SK-N-SH (cell line): ENCODE measurements around the gene FAM83D. TPM values are rescaled to one million over a fixed set of nuclear protein-coding genes. Genes with fewer than 3 reads are reported as not detected.

Experiments used
- CTCF ChIA-PET: fragments of 300-600, 350-600 bp; formaldehyde crosslinking; extraction: SDS; loops from one replicate; lab custom pipeline; 2021; lab: Yijun Ruan, JAX
- POLR2A ChIA-PET: fragments of 350-600 bp; sonication (Branson Sonifier 250); formaldehyde crosslinking; extraction: SDS; loops from one replicate; lab custom pipeline; 2020; ENCODE audit warnings: antibody characterized with exemption, inconsistent platforms; lab: Yijun Ruan, JAX
- DNase-seq: peaks from one replicate; pipeline ENCODE4 v3.0.0; 2012
- H2AFZ ChIP-seq: fragments of 200-600 bp; sonication (generic); 2 replicates; pipeline ENCODE4 v1.8.1; 2016; ENCODE audit warnings: antibody characterized with exemption, mild to moderate bottlenecking, low read depth
- H3F3A ChIP-seq: fragments of 200-600 bp; sonication (generic); replicated peaks from 2 replicates; pipeline ENCODE3; 2016; ENCODE audit warnings: antibody characterized with exemption, mild to moderate bottlenecking; ENCODE audit not compliant: insufficient read depth
- H3K27ac ChIP-seq, 2 experiments: fragments of 200-500 bp in 1 of 2; fragments of 200-600 bp in 1 of 2; sonication (Bioruptor generic) in 1 of 2; sonication (generic), shearing (Covaris generic) in 1 of 2; 2 replicates each; pipeline versions ENCODE4 v1.5.1 to v1.6.1; 2014 to 2016; ENCODE audit warnings: low read depth in 2 of 2, inconsistent platforms in 1 of 2, low read length in 1 of 2, mild to moderate bottlenecking in 1 of 2, mixed read lengths in 1 of 2
- H3K27me3 ChIP-seq: fragments of 200-600 bp; sonication (generic), shearing (Covaris generic); 2 replicates; pipeline ENCODE4 v1.6.1; 2016; ENCODE audit warnings: mixed run types; ENCODE audit not compliant: insufficient read depth
- H3K36me3 ChIP-seq, 2 experiments: fragments of 200-500 bp in 1 of 2; fragments of 200-600 bp in 1 of 2; sonication (Bioruptor generic) in 1 of 2; sonication (generic) in 1 of 2; replicated peaks in 1 of 2; 2 replicates each; pipeline versions ENCODE3 to v1.5.1; 2014 to 2016; ENCODE audit warnings: low read length in 1 of 2, mild to moderate bottlenecking in 1 of 2; ENCODE audit not compliant: insufficient read depth in 2 of 2, control insufficient read depth in 1 of 2
- H3K4me1 ChIP-seq, 2 experiments: fragments of 200-500 bp in 1 of 2; fragments of 200-600 bp in 1 of 2; sonication (Bioruptor generic) in 1 of 2; sonication (generic), shearing (Covaris generic) in 1 of 2; 2 replicates each; pipeline versions ENCODE4 v1.5.1 to v1.6.1; 2014 to 2016; ENCODE audit warnings: low read depth in 1 of 2, low read length in 1 of 2, mixed run types in 1 of 2; ENCODE audit not compliant: insufficient read depth in 2 of 2, control insufficient read depth in 1 of 2
- H3K4me2 ChIP-seq: fragments of 200-600 bp; sonication (generic), shearing (Covaris generic); 2 replicates; pipeline ENCODE4 v1.6.1; 2017; ENCODE audit warnings: mixed run types
- H3K4me3 ChIP-seq, 2 experiments: fragments of 200-500 bp in 1 of 2; fragments of 200-600 bp in 1 of 2; sonication (Bioruptor generic) in 1 of 2; sonication (generic), shearing (Covaris generic) in 1 of 2; 2 replicates each; pipeline versions ENCODE4 v1.5.1 to v1.8.1; 2014 to 2016; ENCODE audit warnings: low read depth in 2 of 2, inconsistent platforms in 1 of 2, low read length in 1 of 2, mild to moderate bottlenecking in 1 of 2, mixed read lengths in 1 of 2, moderate library complexity in 1 of 2
- H3K79me2 ChIP-seq: fragments of 200-600 bp; sonication (generic); 2 replicates; pipeline ENCODE4 v1.8.1; 2017; ENCODE audit warnings: mild to moderate bottlenecking; ENCODE audit not compliant: insufficient read depth
- H3K9ac ChIP-seq: fragments of 200-600 bp; sonication (generic); 2 replicates; pipeline ENCODE4 v1.6.1; 2017; ENCODE audit warnings: mixed run types
- H3K9me2 ChIP-seq: fragments of 200-600 bp; sonication (generic); 2 replicates; pipeline ENCODE4 v1.6.1; 2017; ENCODE audit warnings: mixed run types
- H3K9me3 ChIP-seq: fragments of 200-600 bp; sonication (generic); 2 replicates; pipeline ENCODE4 v1.6.1; 2017; ENCODE audit warnings: mixed run types, mild to moderate bottlenecking, moderate library complexity
- H4K20me1 ChIP-seq: fragments of 200-600 bp; sonication (generic); 2 replicates; pipeline ENCODE4 v1.6.1; 2017; ENCODE audit warnings: mild to moderate bottlenecking, mixed run types; ENCODE audit not compliant: insufficient read depth
- GABPA ChIP-seq: IDR thresholded peaks from 2 replicates; pipeline ENCODE4 v1.4.0; 2012; ENCODE audit warnings: low read depth, mild to moderate bottlenecking
- MEF2A ChIP-seq: IDR thresholded peaks from 2 replicates; pipeline ENCODE4 v1.4.0; 2012; ENCODE audit warnings: low read depth, borderline replicate concordance
- MXI1 ChIP-seq: IDR thresholded peaks from 2 replicates; pipeline ENCODE4 v1.6.1; 2012; ENCODE audit warnings: mild to moderate bottlenecking, low read depth, low read length, improper control_type of control experiment
- RFX5 ChIP-seq: IDR thresholded peaks from 2 replicates; pipeline ENCODE4 v1.6.1; 2012; ENCODE audit warnings: mild to moderate bottlenecking, improper control_type of control experiment, low read length
- WGBS: methylation state at CpG from one replicate; pipeline ENCODE4 v1.1.6; 2017; ENCODE audit warnings: low lambda C conversion rate; 5-methylcytosine and 5-hydroxymethylcytosine counted together
- polyA plus RNA-seq, 3 experiments: library from polyadenylated mRNA; depleted of rRNA; stranded (reverse); fragments of >200 nt; gene quantifications; 2 replicates each; pipeline ENCODE4 v1.2.3, GENCODE V29; 2012
- small RNA-seq, 7 experiments: library from RNA; depleted of rRNA; stranded (forward); fragments of <200 nt; gene quantifications; one replicate each; pipeline ENCODE3, GENCODE V24; 2012
- TF ChIP-seq, protein P1 (sequence below): IDR thresholded peaks from 2 replicates; pipeline ENCODE4 v1.6.1; 2012; ENCODE audit warnings: mild to moderate bottlenecking, low read depth, low read length, moderate library complexity
- TF ChIP-seq, protein P2 (sequence below): fragments of 200-600 bp; sonication (generic); IDR thresholded peaks from 2 replicates; pipeline ENCODE4 v1.6.1; 2017; ENCODE audit warnings: antibody characterized with exemption, mild to moderate bottlenecking, moderate library complexity
- TF ChIP-seq, protein P3 (sequence below): IDR thresholded peaks from 2 replicates; pipeline ENCODE4 v1.4.0; 2012; ENCODE audit warnings: low read depth, borderline replicate concordance

The FAM83D gene
- polyA plus RNA-seq, 1 of the 3 experiments (the other 2 are of a cell fraction), result 21.5 TPM

DNA sequence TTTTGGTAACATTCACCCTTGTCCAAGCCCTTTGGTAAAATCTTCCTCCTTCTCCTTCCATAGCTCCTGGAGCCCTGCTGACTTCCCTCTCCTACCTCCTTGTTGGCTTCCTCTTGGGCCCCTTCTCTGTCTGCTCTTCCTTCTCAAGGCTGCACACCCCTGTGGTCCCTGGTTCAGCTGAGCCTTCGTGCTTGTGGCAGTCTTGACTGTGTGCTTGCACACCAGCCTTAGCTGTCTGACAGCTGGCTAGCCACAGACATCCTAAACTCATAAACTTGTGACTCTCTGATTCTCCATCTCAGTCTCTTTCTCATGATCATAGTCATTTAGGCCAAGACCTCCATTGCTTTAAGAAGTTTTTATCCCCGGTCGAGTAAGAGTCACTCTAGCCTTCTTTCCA is 73.0 kb downstream of the FAM83D start (continued):
- TF ChIP-seq, protein P1, sequence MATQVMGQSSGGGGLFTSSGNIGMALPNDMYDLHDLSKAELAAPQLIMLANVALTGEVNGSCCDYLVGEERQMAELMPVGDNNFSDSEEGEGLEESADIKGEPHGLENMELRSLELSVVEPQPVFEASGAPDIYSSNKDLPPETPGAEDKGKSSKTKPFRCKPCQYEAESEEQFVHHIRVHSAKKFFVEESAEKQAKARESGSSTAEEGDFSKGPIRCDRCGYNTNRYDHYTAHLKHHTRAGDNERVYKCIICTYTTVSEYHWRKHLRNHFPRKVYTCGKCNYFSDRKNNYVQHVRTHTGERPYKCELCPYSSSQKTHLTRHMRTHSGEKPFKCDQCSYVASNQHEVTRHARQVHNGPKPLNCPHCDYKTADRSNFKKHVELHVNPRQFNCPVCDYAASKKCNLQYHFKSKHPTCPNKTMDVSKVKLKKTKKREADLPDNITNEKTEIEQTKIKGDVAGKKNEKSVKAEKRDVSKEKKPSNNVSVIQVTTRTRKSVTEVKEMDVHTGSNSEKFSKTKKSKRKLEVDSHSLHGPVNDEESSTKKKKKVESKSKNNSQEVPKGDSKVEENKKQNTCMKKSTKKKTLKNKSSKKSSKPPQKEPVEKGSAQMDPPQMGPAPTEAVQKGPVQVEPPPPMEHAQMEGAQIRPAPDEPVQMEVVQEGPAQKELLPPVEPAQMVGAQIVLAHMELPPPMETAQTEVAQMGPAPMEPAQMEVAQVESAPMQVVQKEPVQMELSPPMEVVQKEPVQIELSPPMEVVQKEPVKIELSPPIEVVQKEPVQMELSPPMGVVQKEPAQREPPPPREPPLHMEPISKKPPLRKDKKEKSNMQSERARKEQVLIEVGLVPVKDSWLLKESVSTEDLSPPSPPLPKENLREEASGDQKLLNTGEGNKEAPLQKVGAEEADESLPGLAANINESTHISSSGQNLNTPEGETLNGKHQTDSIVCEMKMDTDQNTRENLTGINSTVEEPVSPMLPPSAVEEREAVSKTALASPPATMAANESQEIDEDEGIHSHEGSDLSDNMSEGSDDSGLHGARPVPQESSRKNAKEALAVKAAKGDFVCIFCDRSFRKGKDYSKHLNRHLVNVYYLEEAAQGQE, result no peak
- TF ChIP-seq, protein P2, sequence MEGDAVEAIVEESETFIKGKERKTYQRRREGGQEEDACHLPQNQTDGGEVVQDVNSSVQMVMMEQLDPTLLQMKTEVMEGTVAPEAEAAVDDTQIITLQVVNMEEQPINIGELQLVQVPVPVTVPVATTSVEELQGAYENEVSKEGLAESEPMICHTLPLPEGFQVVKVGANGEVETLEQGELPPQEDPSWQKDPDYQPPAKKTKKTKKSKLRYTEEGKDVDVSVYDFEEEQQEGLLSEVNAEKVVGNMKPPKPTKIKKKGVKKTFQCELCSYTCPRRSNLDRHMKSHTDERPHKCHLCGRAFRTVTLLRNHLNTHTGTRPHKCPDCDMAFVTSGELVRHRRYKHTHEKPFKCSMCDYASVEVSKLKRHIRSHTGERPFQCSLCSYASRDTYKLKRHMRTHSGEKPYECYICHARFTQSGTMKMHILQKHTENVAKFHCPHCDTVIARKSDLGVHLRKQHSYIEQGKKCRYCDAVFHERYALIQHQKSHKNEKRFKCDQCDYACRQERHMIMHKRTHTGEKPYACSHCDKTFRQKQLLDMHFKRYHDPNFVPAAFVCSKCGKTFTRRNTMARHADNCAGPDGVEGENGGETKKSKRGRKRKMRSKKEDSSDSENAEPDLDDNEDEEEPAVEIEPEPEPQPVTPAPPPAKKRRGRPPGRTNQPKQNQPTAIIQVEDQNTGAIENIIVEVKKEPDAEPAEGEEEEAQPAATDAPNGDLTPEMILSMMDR, result no peak
- no peak for TF ChIP-seq RFX5
- TF ChIP-seq MEF2A, result no peak
- no peak for TF ChIP-seq MXI1
- no peak for TF ChIP-seq GABPA
- TF ChIP-seq, protein P3, sequence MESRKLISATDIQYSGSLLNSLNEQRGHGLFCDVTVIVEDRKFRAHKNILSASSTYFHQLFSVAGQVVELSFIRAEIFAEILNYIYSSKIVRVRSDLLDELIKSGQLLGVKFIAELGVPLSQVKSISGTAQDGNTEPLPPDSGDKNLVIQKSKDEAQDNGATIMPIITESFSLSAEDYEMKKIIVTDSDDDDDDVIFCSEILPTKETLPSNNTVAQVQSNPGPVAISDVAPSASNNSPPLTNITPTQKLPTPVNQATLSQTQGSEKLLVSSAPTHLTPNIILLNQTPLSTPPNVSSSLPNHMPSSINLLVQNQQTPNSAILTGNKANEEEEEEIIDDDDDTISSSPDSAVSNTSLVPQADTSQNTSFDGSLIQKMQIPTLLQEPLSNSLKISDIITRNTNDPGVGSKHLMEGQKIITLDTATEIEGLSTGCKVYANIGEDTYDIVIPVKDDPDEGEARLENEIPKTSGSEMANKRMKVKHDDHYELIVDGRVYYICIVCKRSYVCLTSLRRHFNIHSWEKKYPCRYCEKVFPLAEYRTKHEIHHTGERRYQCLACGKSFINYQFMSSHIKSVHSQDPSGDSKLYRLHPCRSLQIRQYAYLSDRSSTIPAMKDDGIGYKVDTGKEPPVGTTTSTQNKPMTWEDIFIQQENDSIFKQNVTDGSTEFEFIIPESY, result no peak

DNA sequence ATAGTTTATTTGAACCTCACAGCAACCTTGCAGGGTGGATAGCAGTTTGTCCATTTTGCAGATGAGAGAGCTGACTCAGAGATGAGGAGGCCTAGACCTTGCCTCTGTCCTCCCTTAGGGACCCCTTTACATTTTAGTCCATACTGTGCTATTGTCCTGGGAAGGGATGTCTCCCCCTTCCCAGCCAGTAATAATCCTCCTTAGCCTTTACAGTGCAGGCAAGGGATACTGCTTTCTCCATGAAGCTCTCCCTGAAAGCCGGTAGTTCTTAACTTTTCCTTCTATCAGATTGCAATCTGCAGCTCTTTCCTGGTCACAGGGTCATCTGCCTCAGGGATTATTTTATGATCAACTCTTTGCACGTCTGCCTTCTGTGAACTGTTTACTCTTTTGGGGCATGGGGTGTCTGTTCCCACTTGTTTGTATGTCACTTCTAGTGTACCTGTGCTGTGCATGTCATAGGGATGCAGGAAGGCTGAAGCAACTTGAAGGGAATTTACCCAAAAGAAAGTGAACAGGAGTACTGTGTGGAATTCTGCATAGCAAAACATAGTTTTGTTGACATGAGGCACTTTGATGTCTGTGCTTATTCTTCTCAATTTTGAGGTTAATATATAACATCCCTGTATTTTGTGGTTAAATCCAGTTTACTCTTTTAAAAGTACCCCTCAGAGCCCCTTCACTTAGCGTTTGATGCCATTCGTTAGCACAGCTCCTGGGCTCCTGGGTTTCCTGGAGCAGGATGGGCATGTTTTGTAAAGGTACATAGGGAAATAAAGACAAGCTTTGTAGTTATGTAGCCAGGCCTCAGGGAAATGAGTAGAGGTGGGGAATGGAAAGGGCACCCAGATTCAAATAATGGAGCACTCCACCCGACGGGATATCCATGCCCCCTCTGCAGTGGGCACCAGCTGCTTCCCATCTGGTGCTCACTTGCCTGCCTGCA is 74.0 kb downstream of the FAM83D start:
- Histone ChIP-seq H3K27me3 (no peaks in the 10 kb centered on the region), H3K4me2 (no peak overlapping the region), H3K4me1 (no peaks in the 10 kb centered on the region), H3K9me3 (no peaks in the 10 kb centered on the region), H3K27ac (no peak overlapping the region), H3K9me2 (no peaks in the 10 kb centered on the region), H3K4me3 (no peak overlapping the region), H4K20me1 (no peaks in the 10 kb centered on the region), H2AFZ (no peak overlapping the region)
- ChIA-PET POLR2A (no interaction called here), CTCF (interaction anchor here (1.6 to 2.1 kb wide), 2 partner anchors 8 to 74 kb away, joined by 3 to 5 read pairs; partner anchors contain the start of gene FAM83D)
- no peak for DNase-seq
- no peak for TF ChIP-seq MEF2A
- no peak for TF ChIP-seq MXI1
- TF ChIP-seq, all 33 proteins: peak for 0
- Histone ChIP-seq H3F3A (no peaks in the 10 kb centered on the region), H3K79me2 (no peaks in the 10 kb centered on the region), H3K9ac (no peak overlapping the region), H3K36me3 (peaks cover 40 to 72% of the 10 kb centered on the region in 2 experiments)
- 91% methylated on average over 6 of the region's 6 CpGs for WGBS

Small RNA genes lying within 50 kb of the gene (small RNA-seq; reads per million reads assigned to genes)
- 0 to 0.11 (median 0) reads per million in 7 experiments for gene AL023803.1

Other genes starting within 250 kb of the FAM83D start
- gene SLC32A1, start 201.9 kb upstream of the FAM83D start, polyA plus RNA-seq (2012; rRNA removed), result not detected in 2 replicates
- gene ACTR5, start 178.0 kb upstream of the FAM83D start, polyA plus RNA-seq (2012; rRNA removed), result 9.7 and 10.9 TPM in 2 replicates
- 0.28 and 0.91 TPM in 2 replicates for gene PPP1R16B, start 120.7 kb upstream of the FAM83D start, polyA plus RNA-seq (2012; rRNA removed)
- gene DHX35, start 35.9 kb downstream of the FAM83D start, polyA plus RNA-seq (2012; rRNA removed), result 17.1 and 28.5 TPM in 2 replicates